ENCODE measurements around the gene HCN4.

Gene HCN4

GRCh38 chr15:73329501-73330200, 39.1 kb downstream of the HCN4 start:
- DNase-seq (ENCODE audit: low read depth), result no peak
- TF ChIP-seq CTCF (conservative IDR thresholded peaks at IDR 0.05; ENCODE audit: low read depth, low read length), result no peak
- no peak overlapping the region for H3K4me3 ChIP-seq (ENCODE audit: low read depth, low read length)

GRCh38 chr15:73328981-73329380, 39.8 kb downstream of the HCN4 start:
- no peak overlapping the region for H3K4me3 ChIP-seq (ENCODE audit: low read depth, low read length)
- DNase-seq (ENCODE audit: low read depth), result no peak
- no peak for TF ChIP-seq CTCF (conservative IDR thresholded peaks at IDR 0.05; ENCODE audit: low read depth, low read length)

GRCh38 chr15:73328149-73328820, 40.5 kb downstream of the HCN4 start:
- H3K4me3 ChIP-seq (ENCODE audit: low read depth, low read length), result no peak overlapping the region
- no peak for TF ChIP-seq CTCF (conservative IDR thresholded peaks at IDR 0.05; ENCODE audit: low read depth, low read length)
- no peak for DNase-seq (ENCODE audit: low read depth)

- TF ChIP-seq CTCF (conservative IDR thresholded peaks at IDR 0.05; ENCODE audit: low read depth, low read length), result no peak
- DNase-seq (ENCODE audit: low read depth), result no peak
- no peak overlapping the region for H3K4me3 ChIP-seq (ENCODE audit: low read depth, low read length)
Measured at GRCh38 chr15:73326157-73326556, 42.6 kb downstream of the HCN4 start.

- DNase-seq (ENCODE audit: low read depth), result no peak
- no peak for TF ChIP-seq CTCF (conservative IDR thresholded peaks at IDR 0.05; ENCODE audit: low read depth, low read length)
- H3K4me3 ChIP-seq (ENCODE audit: low read depth, low read length), result no peak overlapping the region
Measured at GRCh38 chr15:73325191-73325861, 43.4 kb downstream of the HCN4 start.

GRCh38 chr15:73324496-73325170, 44.1 kb downstream of the HCN4 start:
- TF ChIP-seq CTCF (conservative IDR thresholded peaks at IDR 0.05; ENCODE audit: low read depth, low read length), result no peak
- DNase-seq (ENCODE audit: low read depth), result no peak

More at GRCh38 chr15:73324496-73325170, 44.1 kb downstream of the HCN4 start:
- no peak overlapping the region for H3K4me3 ChIP-seq (ENCODE audit: low read depth, low read length)

Measured in choroid plexus epithelial cell (primary cell).